Measurements from ENCODE around the gene TMEM8B.

The TMEM8B gene

GRCh38 chr9:35826071-35826701 lies 2.8 kb upstream of the TMEM8B start:
- peak; percentile 72 for TF ChIP-seq CTCF (IDR thresholded peaks at IDR 0.05; ENCODE audit: extremely low read depth, missing control alignments)
- DNase-seq (ENCODE audit: low spot score) = peak; percentile 69

GRCh38 chr9:35827486-35827885 lies 1.5 kb upstream of the TMEM8B start:
- TF ChIP-seq CTCF (IDR thresholded peaks at IDR 0.05; ENCODE audit: extremely low read depth, missing control alignments) = no peak

GRCh38 chr9:35828716-35829083 lies 328 bp upstream of the TMEM8B start, which contains the start of gene FAM221B:
FAM221B (minus strand) TSS chr9:35828732; CDS start chr9:35826161, 2,571 bp downstream.
- DNase-seq (ENCODE audit: low spot score) = peak; percentile 40
- TF ChIP-seq CTCF (IDR thresholded peaks at IDR 0.05; ENCODE audit: extremely low read depth, missing control alignments) = no peak

More at GRCh38 chr9:35827486-35827885, 1.5 kb upstream of the TMEM8B start:
- no peak for DNase-seq (ENCODE audit: low spot score)

GRCh38 chr9:35829764-35830096 lies 702 bp downstream of the TMEM8B start:
- DNase-seq (ENCODE audit: low spot score) = no peak
- no peak for TF ChIP-seq CTCF (IDR thresholded peaks at IDR 0.05; ENCODE audit: extremely low read depth, missing control alignments)

GRCh38 chr9:35831040-35831439 lies 2.0 kb downstream of the TMEM8B start:
- no peak for DNase-seq (ENCODE audit: low spot score)
- TF ChIP-seq CTCF (IDR thresholded peaks at IDR 0.05; ENCODE audit: extremely low read depth, missing control alignments) = no peak

- DNase-seq (ENCODE audit: low spot score) = no peak
Measured at GRCh38 chr9:35832814-35833213, 3.8 kb downstream of the TMEM8B start.

More at GRCh38 chr9:35832814-35833213, 3.8 kb downstream of the TMEM8B start:
- TF ChIP-seq CTCF (IDR thresholded peaks at IDR 0.05; ENCODE audit: extremely low read depth, missing control alignments) = no peak

Data from GM20000 (cell line).